Erythroblast (primary cell): Measurements from ENCODE around the gene RNF17.

ENCODE experiments used
- GATA1 ChIP-seq: IDR thresholded peaks from 2 replicates; pipeline ENCODE4 v1.6.1; 2011; ENCODE audit warnings: low read depth, mild to moderate bottlenecking, control low read depth, low read length, moderate library complexity
- POLR2A ChIP-seq: IDR thresholded peaks from 2 replicates; pipeline ENCODE4 v1.6.1; 2011; ENCODE audit warnings: mild to moderate bottlenecking, low read length

DNA sequence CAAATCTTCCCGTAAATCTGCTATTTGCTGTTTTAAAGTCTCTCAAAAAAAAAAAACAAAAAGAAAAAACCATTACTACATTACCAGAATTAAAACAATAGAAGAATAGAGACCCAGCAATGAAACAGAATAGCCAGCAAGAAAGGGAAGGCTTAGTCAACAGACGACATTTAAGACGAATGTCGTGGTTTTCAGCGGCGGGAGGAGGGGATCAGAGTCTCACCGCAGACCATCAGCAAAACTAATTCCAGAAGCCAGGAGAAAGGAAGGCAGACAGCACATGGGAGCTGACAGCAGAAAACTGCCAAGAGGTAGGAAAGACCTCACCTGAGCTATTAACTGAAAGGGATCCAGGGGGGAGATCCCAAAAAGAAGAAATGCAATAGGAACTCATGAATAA is 128.9 kb downstream of the RNF17 start:
- TF ChIP-seq POLR2A (no peak), GATA1 (no peak)
